Measurements from ENCODE around the gene HECW1.

DNA sequence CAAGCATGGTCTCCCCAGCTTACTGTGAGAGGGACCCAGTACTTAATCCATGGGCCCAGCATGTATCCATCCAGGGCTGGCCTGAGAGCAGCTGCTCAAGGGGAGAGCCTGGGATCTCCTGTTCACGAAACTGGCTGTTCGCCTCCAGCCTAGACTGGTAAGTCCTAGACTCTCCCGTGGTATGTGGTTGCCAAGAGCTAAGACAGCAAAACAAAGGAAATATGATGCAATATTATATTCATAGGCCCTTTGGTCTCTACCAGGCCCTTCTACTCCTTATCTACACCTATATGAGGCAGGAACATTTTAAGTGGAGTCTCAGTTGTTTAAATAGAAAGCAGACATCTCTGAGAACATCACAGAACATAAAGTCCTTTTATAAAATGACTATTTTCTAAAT is 441.6 kb downstream of the HECW1 start:
- TF ChIP-seq TCF7L2 (IDR thresholded peaks at IDR 0.05; ENCODE audit: low read depth, low read length) (no peak), ELF1 (CRISPR knock-in tag; IDR thresholded peaks at IDR 0.05) (no peak), POLR2A (IDR thresholded peaks at IDR 0.05; ENCODE audit: insufficient read depth in 1 of 2, low read depth in 2 of 2, low read length in 2 of 2) (no peak), RAD21 (CRISPR knock-in tag; IDR thresholded peaks at IDR 0.05) (no peak), YY1 (IDR thresholded peaks at IDR 0.05; ENCODE audit: insufficient read depth, insufficient replicate concordance, low read depth, low read length) (no peak)

Data from HepG2 (cell line).